ENCODE measurements around the gene ZNF750.

- TF ChIP-seq REST (IDR thresholded peaks at IDR 0.05; ENCODE audit: low read depth), result no peak
- no peak for TF ChIP-seq YY1 (IDR thresholded peaks at IDR 0.05; ENCODE audit: low read depth)
- no peak for TF ChIP-seq CEBPB (IDR thresholded peaks at IDR 0.05)
- no peak for TF ChIP-seq EP300 (IDR thresholded peaks at IDR 0.05; ENCODE audit: borderline replicate concordance)
- TF ChIP-seq MAX (IDR thresholded peaks at IDR 0.05), result no peak
- TF ChIP-seq CREB1 (IDR thresholded peaks at IDR 0.05; ENCODE audit: low read depth), result no peak
- no peak for TF ChIP-seq EGR1 (IDR thresholded peaks at IDR 0.05)
- TF ChIP-seq NFIC (IDR thresholded peaks at IDR 0.05), result no peak
- no peak for TF ChIP-seq RAD21 (IDR thresholded peaks at IDR 0.05; ENCODE audit: low read depth)
- TF ChIP-seq USF1 (IDR thresholded peaks at IDR 0.05), result no peak
Observed at GRCh38 chr17:82790391-82790790, 49.4 kb downstream of the ZNF750 start.
